ENCODE measurements around the gene NPVF.

NPVF gene

GRCh38 chr7:25246306-25246705, 18.0 kb upstream of the NPVF start:
- peaks cover 32 to 58% of the 10 kb centered on the region in 2 donors for H3K27me3 Mint-ChIP-seq
- H3K36me3 Mint-ChIP-seq (ENCODE audit: insufficient read depth): no peaks in the 10 kb centered on the region
- no peak for ATAC-seq (replicated peaks)
- no peak overlapping the region for H3K27ac Mint-ChIP-seq
- H3K4me1 Mint-ChIP-seq (ENCODE audit: low read depth in 2 of 2): peaks cover 0 to 2% of the 10 kb centered on the region in 2 donors
- no peaks in the 10 kb centered on the region for H3K9me3 Mint-ChIP-seq
- no peak overlapping the region for H3K4me3 Mint-ChIP-seq
- no peak for DNase-seq

- Mint-ChIP-seq H3K27me3 (peaks cover 45 to 66% of the 10 kb centered on the region in 2 donors), H3K4me1 (ENCODE audit: low read depth in 2 of 2) (peaks cover 0 to 2% of the 10 kb centered on the region in 2 donors), H3K4me3 (no peak overlapping the region), H3K36me3 (ENCODE audit: insufficient read depth) (no peaks in the 10 kb centered on the region), H3K27ac (no peak overlapping the region), H3K9me3 (no peaks in the 10 kb centered on the region)
- ATAC-seq (replicated peaks) (no peak), DNase-seq (no peak)
Measured at GRCh38 chr7:25244254-25245033, 16.2 kb upstream of the NPVF start.

- ATAC-seq (replicated peaks): no peak
- H3K9me3 Mint-ChIP-seq: no peaks in the 10 kb centered on the region
Measured at GRCh38 chr7:25242678-25243077, 14.4 kb upstream of the NPVF start.

GRCh38 chr7:25240896-25241295, 12.6 kb upstream of the NPVF start:
- Mint-ChIP-seq H3K4me3 (no peak overlapping the region), H3K9me3 (no peaks in the 10 kb centered on the region), H3K27ac (no peak overlapping the region), H3K27me3 (peaks cover 58 to 78% of the 10 kb centered on the region in 2 donors), H3K36me3 (ENCODE audit: insufficient read depth) (no peaks in the 10 kb centered on the region), H3K4me1 (ENCODE audit: low read depth in 2 of 2) (peaks cover 0 to 2% of the 10 kb centered on the region in 2 donors)
- ATAC-seq (replicated peaks) (no peak), DNase-seq (no peak)

More at GRCh38 chr7:25242678-25243077, 14.4 kb upstream of the NPVF start:
- H3K27ac Mint-ChIP-seq: no peak overlapping the region
- peaks cover 0 to 2% of the 10 kb centered on the region in 2 donors for H3K4me1 Mint-ChIP-seq (ENCODE audit: low read depth in 2 of 2)
- DNase-seq: no peak
- no peak overlapping the region for H3K4me3 Mint-ChIP-seq
- H3K27me3 Mint-ChIP-seq: peaks cover 49 to 73% of the 10 kb centered on the region in 2 donors
- no peaks in the 10 kb centered on the region for H3K36me3 Mint-ChIP-seq (ENCODE audit: insufficient read depth)

- Mint-ChIP-seq H3K4me3 (no peak overlapping the region), H3K4me1 (ENCODE audit: low read depth in 2 of 2) (peaks cover 0 to 2% of the 10 kb centered on the region in 2 donors), H3K27ac (no peak overlapping the region), H3K9me3 (no peaks in the 10 kb centered on the region), H3K27me3 (peaks cover 61 to 81% of the 10 kb centered on the region in 2 donors), H3K36me3 (ENCODE audit: insufficient read depth) (no peaks in the 10 kb centered on the region)
- ATAC-seq (replicated peaks) (no peak), DNase-seq (no peak)
Measured at GRCh38 chr7:25240340-25240739, 12.1 kb upstream of the NPVF start.

GRCh38 chr7:25239888-25240287, 11.6 kb upstream of the NPVF start:
- no peaks in the 10 kb centered on the region for H3K36me3 Mint-ChIP-seq (ENCODE audit: insufficient read depth)
- no peak for DNase-seq
- H3K4me3 Mint-ChIP-seq: no peak overlapping the region
- no peak for ATAC-seq (replicated peaks)
- H3K27ac Mint-ChIP-seq: no peak overlapping the region
- no peaks in the 10 kb centered on the region for H3K9me3 Mint-ChIP-seq
- H3K27me3 Mint-ChIP-seq: peaks cover 63 to 83% of the 10 kb centered on the region in 2 donors
- H3K4me1 Mint-ChIP-seq (ENCODE audit: low read depth in 2 of 2): peaks cover 0 to 2% of the 10 kb centered on the region in 2 donors

- Mint-ChIP-seq H3K36me3 (ENCODE audit: insufficient read depth) (no peaks in the 10 kb centered on the region), H3K4me3 (no peak overlapping the region), H3K27me3 (peaks cover 49 to 69% of the 10 kb centered on the region in 2 donors), H3K9me3 (no peaks in the 10 kb centered on the region), H3K27ac (no peak overlapping the region), H3K4me1 (ENCODE audit: low read depth in 2 of 2) (no peaks in the 10 kb centered on the region)
- DNase-seq: no peak
- ATAC-seq (replicated peaks): no peak
Measured at GRCh38 chr7:25238066-25238725, 9.9 kb upstream of the NPVF start.

GRCh38 chr7:25235471-25235870, 7.2 kb upstream of the NPVF start:
- H3K27me3 Mint-ChIP-seq: peaks cover 52 to 68% of the 10 kb centered on the region in 2 donors
- H3K4me3 Mint-ChIP-seq: no peak overlapping the region
- H3K27ac Mint-ChIP-seq: no peak overlapping the region
- ATAC-seq (replicated peaks) (no peak), DNase-seq (no peak)
- peaks cover 0 to 4% of the 10 kb centered on the region in 2 donors for H3K9me3 Mint-ChIP-seq
- H3K4me1 Mint-ChIP-seq (ENCODE audit: low read depth in 2 of 2): no peaks in the 10 kb centered on the region
- H3K36me3 Mint-ChIP-seq (ENCODE audit: insufficient read depth): no peaks in the 10 kb centered on the region

- Mint-ChIP-seq H3K36me3 (ENCODE audit: insufficient read depth) (no peaks in the 10 kb centered on the region), H3K4me1 (ENCODE audit: low read depth in 2 of 2) (no peaks in the 10 kb centered on the region), H3K27ac (no peak overlapping the region), H3K9me3 (peaks cover 0 to 4% of the 10 kb centered on the region in 2 donors), H3K27me3 (peaks cover 46 to 56% of the 10 kb centered on the region in 2 donors), H3K4me3 (no peak overlapping the region)
- ATAC-seq (replicated peaks): no peak
- DNase-seq: no peak
Measured at GRCh38 chr7:25234336-25234735, 6.0 kb upstream of the NPVF start.

GRCh38 chr7:25223206-25223605, 5.1 kb downstream of the NPVF start:
- no peaks in the 10 kb centered on the region for H3K36me3 Mint-ChIP-seq (ENCODE audit: insufficient read depth)
- peaks cover 61 to 69% of the 10 kb centered on the region in 2 donors for H3K27me3 Mint-ChIP-seq
- ATAC-seq (replicated peaks) (no peak), DNase-seq (no peak)
- no peak overlapping the region for H3K4me3 Mint-ChIP-seq
- H3K27ac Mint-ChIP-seq: no peak overlapping the region
- H3K4me1 Mint-ChIP-seq (ENCODE audit: low read depth in 2 of 2): no peaks in the 10 kb centered on the region
- H3K9me3 Mint-ChIP-seq: no peaks in the 10 kb centered on the region

GRCh38 chr7:25222666-25223065, 5.6 kb downstream of the NPVF start:
- DNase-seq (no peak), ATAC-seq (replicated peaks) (no peak)
- no peaks in the 10 kb centered on the region for H3K36me3 Mint-ChIP-seq (ENCODE audit: insufficient read depth)
- H3K4me3 Mint-ChIP-seq: no peak overlapping the region
- H3K9me3 Mint-ChIP-seq: no peaks in the 10 kb centered on the region
- H3K27me3 Mint-ChIP-seq: peaks cover 66 to 74% of the 10 kb centered on the region in 2 donors
- no peak overlapping the region for H3K27ac Mint-ChIP-seq
- no peaks in the 10 kb centered on the region for H3K4me1 Mint-ChIP-seq (ENCODE audit: low read depth in 2 of 2)

- Mint-ChIP-seq H3K27ac (no peak overlapping the region), H3K4me1 (ENCODE audit: low read depth in 2 of 2) (no peaks in the 10 kb centered on the region), H3K9me3 (no peaks in the 10 kb centered on the region), H3K36me3 (ENCODE audit: insufficient read depth) (no peaks in the 10 kb centered on the region), H3K4me3 (no peak overlapping the region), H3K27me3 (peaks cover 63 to 68% of the 10 kb centered on the region in 2 donors)
- no peak for ATAC-seq (replicated peaks)
- DNase-seq: no peak
Measured at GRCh38 chr7:25221009-25221408, 7.3 kb downstream of the NPVF start.

GRCh38 chr7:25218191-25218590, 10.1 kb downstream of the NPVF start:
- Mint-ChIP-seq H3K9me3 (no peaks in the 10 kb centered on the region), H3K4me1 (ENCODE audit: low read depth in 2 of 2) (no peaks in the 10 kb centered on the region), H3K27me3 (peaks cover 52 to 61% of the 10 kb centered on the region in 2 donors), H3K4me3 (no peak overlapping the region), H3K36me3 (ENCODE audit: insufficient read depth) (no peaks in the 10 kb centered on the region), H3K27ac (no peak overlapping the region)
- ATAC-seq (replicated peaks) (no peak), DNase-seq (no peak)

GRCh38 chr7:25216837-25217236, 11.4 kb downstream of the NPVF start:
- H3K4me1 Mint-ChIP-seq (ENCODE audit: low read depth in 2 of 2): peaks cover 0 to 2% of the 10 kb centered on the region in 2 donors
- no peaks in the 10 kb centered on the region for H3K9me3 Mint-ChIP-seq
- peaks cover 50 to 58% of the 10 kb centered on the region in 2 donors for H3K27me3 Mint-ChIP-seq
- no peak overlapping the region for H3K4me3 Mint-ChIP-seq
- ATAC-seq (replicated peaks) (no peak), DNase-seq (no peak)
- no peaks in the 10 kb centered on the region for H3K36me3 Mint-ChIP-seq (ENCODE audit: insufficient read depth)
- H3K27ac Mint-ChIP-seq: no peak overlapping the region

Measured in effector memory CD8-positive, alpha-beta T cell (primary cell).